ENCODE measurements around the gene RTBDN. TPM values are rescaled to one million over a fixed set of nuclear protein-coding genes. Genes with fewer than 3 reads are reported as not detected.
A peak's percentile ranks its signal among the peaks of the same experiment; 100 is the strongest.

RTBDN gene
- total RNA-seq, 2 experiments from 2014 or later = not detected

DNA sequence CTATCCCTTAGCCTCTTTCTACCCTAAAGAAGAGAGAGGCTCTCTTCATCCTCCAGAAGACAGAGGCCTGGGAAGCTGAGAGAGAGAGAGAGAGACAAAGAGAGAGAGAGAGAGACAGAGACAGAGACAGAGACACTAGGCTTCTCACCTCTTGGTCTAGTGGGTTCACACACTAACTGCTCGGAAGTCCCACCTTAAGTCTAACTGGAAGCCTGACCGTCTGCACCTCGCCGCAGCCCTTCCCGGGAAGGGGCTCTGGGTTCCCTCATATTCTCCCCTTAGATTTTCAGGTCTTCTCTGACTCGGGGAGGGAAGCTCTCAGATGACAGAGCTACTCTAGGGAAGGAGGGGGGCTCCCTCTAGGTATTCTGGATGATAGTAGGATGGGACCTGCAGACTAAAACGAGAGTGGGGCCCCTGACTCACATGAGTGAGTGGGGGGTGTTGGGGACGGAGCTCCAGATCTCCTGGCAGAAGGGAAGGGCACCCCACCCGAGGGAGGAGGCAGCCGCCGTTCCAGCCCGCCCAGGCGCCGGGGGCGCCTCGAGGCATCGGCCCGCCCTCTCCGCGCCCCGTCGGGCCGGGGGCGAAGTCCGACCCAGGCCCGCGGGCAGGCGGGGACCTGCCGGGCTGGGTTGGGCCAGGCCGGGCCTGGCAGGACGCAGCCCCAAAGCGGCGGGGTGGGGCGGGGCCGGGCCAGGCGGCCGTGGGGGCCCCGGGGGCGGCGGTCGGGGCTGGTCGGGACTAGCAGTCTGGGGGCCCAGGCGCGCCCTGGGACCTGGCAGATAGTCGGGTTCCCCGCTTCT is 45.1 kb downstream of the RTBDN start:
- no peak for DNase-seq
- H3K9me3 Mint-ChIP-seq (ENCODE audit: insufficient read depth) = no peaks in the 10 kb centered on the region
- POLR2A ChIA-PET = interaction anchor here (1.0 to 2.9 kb wide), 3 partner anchors 11 to 366 kb away, joined by 3 to 20 read pairs (median 3); no protein-coding TSS in a partner anchor
- no peaks in the 10 kb centered on the region for H3K27me3 Mint-ChIP-seq (ENCODE audit: low read depth)
- H3K4me3 Mint-ChIP-seq = peak overlapping the region; percentile 92
- H3K4me1 Mint-ChIP-seq (ENCODE audit: low read depth) = peaks cover 28% of the 10 kb centered on the region
- CTCF ChIA-PET = interaction anchor here (0.9 to 3.4 kb wide), 3 partner anchors 11 to 29 kb away, joined by 3 to 31 read pairs (median 5); no protein-coding TSS in a partner anchor
- H3K36me3 Mint-ChIP-seq (ENCODE audit: low read depth) = peaks cover 12% of the 10 kb centered on the region
- ATAC-seq = no peak
- peak overlapping the region; percentile 91 for H3K27ac Mint-ChIP-seq

DNA sequence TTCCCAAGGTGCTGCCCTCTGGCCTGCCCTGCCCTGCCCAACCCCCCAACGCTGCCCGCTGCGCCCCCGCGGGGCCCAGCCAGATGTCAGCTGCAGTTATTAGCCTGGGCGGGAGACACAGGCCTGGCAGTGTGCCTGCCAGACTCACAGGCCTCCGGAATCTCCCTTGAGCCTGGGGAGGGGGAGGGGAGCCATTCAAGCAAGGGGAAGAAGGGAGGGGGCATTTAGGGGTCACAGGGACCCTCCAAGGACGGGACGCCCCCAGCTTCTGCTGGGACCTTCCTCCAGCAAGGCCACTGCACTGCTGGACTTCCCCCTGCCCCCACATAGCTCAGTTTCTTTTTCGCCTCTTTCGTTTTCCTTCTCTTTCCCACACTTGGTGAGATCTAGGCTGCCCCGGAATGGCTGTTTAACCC is 45.7 kb downstream of the RTBDN start:
- H3K36me3 Mint-ChIP-seq (ENCODE audit: low read depth) = peaks cover 12% of the 10 kb centered on the region
- ATAC-seq = no peak
- ChIA-PET CTCF (interaction anchor here (0.9 to 3.4 kb wide), 4 partner anchors 11 to 28 kb away, joined by 3 to 31 read pairs (median 4); no protein-coding TSS in a partner anchor), POLR2A (interaction anchor here (1.0 to 2.9 kb wide), 3 partner anchors 11 to 367 kb away, joined by 3 to 20 read pairs (median 3); no protein-coding TSS in a partner anchor)
- no peaks in the 10 kb centered on the region for H3K9me3 Mint-ChIP-seq (ENCODE audit: insufficient read depth)
- H3K27me3 Mint-ChIP-seq (ENCODE audit: low read depth) = no peaks in the 10 kb centered on the region
- peak overlapping the region; percentile 84 for H3K4me3 Mint-ChIP-seq
- H3K4me1 Mint-ChIP-seq (ENCODE audit: low read depth) = peaks cover 27% of the 10 kb centered on the region
- peak overlapping the region; percentile 91 for H3K27ac Mint-ChIP-seq
- no peak for DNase-seq

DNA sequence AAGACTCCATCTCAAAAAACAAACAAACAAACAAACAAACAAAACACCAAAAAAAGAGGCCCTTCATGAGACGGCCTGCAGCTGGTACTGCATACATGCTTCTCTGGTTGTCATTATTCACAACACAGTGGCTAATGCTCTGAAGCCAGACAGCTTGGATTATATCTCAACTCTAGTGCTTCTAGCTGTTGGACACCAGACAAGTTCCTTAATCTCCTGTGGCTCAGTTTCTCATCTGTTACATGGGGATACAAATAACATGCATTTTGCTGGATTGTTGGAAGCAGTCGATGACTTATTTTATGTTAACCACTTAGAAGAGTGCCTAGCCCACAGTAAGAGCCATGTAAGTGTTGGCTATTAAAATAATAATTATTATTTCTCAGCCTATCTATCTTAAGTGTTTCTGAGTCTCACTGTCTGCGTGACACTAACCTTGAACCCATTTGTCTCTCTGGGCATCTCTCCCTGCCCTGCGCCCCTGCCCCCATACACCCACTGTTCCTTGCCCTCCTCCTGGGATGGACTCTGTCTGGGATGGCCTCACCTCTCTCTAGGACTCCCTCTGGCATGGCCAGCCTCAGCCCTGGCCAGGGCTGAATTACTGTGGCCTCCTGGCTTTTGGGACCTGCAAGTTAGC is 46.2 kb downstream of the RTBDN start:
- ATAC-seq (no peak), DNase-seq (no peak)
- Mint-ChIP-seq H3K27me3 (ENCODE audit: low read depth) (no peaks in the 10 kb centered on the region), H3K36me3 (ENCODE audit: low read depth) (peaks cover 10% of the 10 kb centered on the region), H3K27ac (peak overlapping the region; percentile 91), H3K4me1 (ENCODE audit: low read depth) (peaks cover 31% of the 10 kb centered on the region), H3K4me3 (peak overlapping the region; percentile 84), H3K9me3 (ENCODE audit: insufficient read depth) (no peaks in the 10 kb centered on the region)
- ChIA-PET CTCF (interaction anchor here (1.0 to 3.4 kb wide), 4 partner anchors 8 to 22 kb away, joined by 3 to 31 read pairs (median 6); no protein-coding TSS in a partner anchor), POLR2A (interaction anchor here (1.0 to 2.9 kb wide), 2 partner anchors 10 to 367 kb away, joined by 3 to 20 read pairs; no protein-coding TSS in a partner anchor)

DNA sequence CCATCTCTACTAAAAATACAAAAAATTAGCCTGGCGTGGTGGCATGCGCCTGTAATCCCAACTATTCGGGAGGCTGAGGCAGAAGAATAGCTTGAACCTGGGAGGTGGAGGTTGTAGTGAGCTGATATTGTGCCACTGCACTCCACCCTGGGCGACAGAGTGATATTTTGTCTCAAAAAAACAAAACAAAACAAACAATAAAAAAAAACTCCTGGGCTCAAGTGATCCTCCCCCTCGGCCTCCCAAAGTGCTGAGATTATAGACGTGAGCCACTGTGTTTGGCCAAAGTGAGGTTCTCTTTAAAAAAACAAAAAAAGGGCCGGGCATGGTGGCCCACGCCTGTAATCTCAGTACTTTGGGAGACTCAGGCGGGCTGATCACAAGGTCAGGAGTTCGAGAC is 46.9 kb downstream of the RTBDN start:
- CTCF ChIA-PET = interaction anchor here (1.7 to 3.4 kb wide), 2 partner anchors 9 kb away, joined by 8 to 31 read pairs; no protein-coding TSS in a partner anchor
- H3K27me3 Mint-ChIP-seq (ENCODE audit: low read depth) = no peaks in the 10 kb centered on the region

DNA sequence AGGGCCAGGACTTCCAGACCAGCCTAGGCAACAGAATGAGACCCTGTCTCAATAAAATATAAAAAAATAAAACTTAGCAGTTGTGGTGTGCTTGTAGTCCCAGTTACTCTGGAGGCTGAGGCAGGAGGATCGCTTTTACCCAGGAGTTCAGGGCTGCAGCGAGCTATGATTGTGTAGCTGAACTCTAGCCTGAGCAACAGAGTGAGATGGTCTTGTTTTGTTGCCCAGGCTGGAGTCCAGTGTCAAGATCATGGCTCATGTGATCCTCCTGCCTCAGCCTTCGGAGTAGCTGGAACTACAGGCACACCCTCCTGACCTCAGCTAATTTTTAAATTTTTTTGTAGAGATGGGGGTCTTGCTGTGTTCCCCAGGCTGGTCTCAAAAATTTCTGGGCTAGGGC is 47.4 kb downstream of the RTBDN start:
- Mint-ChIP-seq H3K9me3 (ENCODE audit: insufficient read depth) (no peaks in the 10 kb centered on the region), H3K27me3 (ENCODE audit: low read depth) (no peaks in the 10 kb centered on the region), H3K27ac (peak overlapping the region; percentile 48), H3K4me3 (no peak overlapping the region), H3K4me1 (ENCODE audit: low read depth) (peaks cover 34% of the 10 kb centered on the region), H3K36me3 (ENCODE audit: low read depth) (peaks cover 3% of the 10 kb centered on the region)
- ChIA-PET POLR2A (interaction anchor here (2.9 kb wide), 1 partner anchor 9 kb away, joined by 20 read pairs; no protein-coding TSS in a partner anchor), CTCF (interaction anchor here (1.7 to 3.4 kb wide), 2 partner anchors 9 kb away, joined by 8 to 31 read pairs; no protein-coding TSS in a partner anchor)
- DNase-seq = no peak
- ATAC-seq = no peak

More for the DNA sequence above, 46.9 kb downstream of the RTBDN start:
- DNase-seq (no peak), ATAC-seq (no peak)
- H3K9me3 Mint-ChIP-seq (ENCODE audit: insufficient read depth) = no peaks in the 10 kb centered on the region
- no peak overlapping the region for H3K4me3 Mint-ChIP-seq
- peaks cover 31% of the 10 kb centered on the region for H3K4me1 Mint-ChIP-seq (ENCODE audit: low read depth)
- peaks cover 4% of the 10 kb centered on the region for H3K36me3 Mint-ChIP-seq (ENCODE audit: low read depth)
- H3K27ac Mint-ChIP-seq = no peak overlapping the region
- POLR2A ChIA-PET = interaction anchor here (2.9 kb wide), 1 partner anchor 9 kb away, joined by 20 read pairs; no protein-coding TSS in a partner anchor

DNA sequence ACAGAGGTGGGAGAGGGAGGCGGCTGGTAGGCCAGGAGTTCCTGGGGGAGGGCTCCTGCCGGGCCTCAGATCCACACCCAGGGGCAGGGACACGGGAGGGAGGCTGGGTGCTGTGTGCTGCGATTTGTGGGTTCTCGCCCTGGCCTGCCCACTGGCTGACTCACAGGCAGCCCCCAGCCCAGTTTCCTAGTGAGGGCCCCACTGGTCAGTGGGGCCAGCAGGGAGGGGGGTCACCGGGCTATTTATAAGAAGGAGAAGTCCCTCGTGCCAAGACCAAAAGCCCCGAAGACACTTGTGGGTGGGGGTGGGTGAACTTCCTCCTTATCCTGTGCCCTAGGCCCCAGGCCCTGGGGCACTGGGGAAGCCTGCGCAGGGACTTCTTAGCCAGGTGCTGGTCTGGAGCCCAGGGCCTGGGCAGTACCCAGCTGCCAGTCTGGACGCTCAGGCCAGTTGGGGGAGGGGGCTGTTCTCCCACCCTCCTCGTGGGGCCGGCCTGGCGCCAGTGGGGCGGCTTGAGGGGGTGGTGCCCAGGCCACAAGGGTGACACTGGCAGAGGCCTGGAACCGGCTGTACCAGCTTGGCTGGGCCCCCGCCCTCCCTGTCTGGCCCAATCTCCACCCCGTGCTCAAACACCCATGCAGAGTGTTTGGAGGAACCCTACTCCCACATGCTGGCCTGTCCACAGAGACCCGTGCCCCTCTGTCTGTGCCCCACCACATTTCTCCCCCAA is 48.1 kb downstream of the RTBDN start:
- Mint-ChIP-seq H3K4me1 (ENCODE audit: low read depth) (peaks cover 40% of the 10 kb centered on the region), H3K36me3 (ENCODE audit: low read depth) (no peaks in the 10 kb centered on the region), H3K27me3 (ENCODE audit: low read depth) (no peaks in the 10 kb centered on the region), H3K27ac (peak overlapping the region; percentile 48), H3K9me3 (ENCODE audit: insufficient read depth) (no peaks in the 10 kb centered on the region), H3K4me3 (no peak overlapping the region)
- DNase-seq (no peak), ATAC-seq (no peak)
- POLR2A ChIA-PET = interaction anchor here (0.7 to 1.1 kb wide), 3 partner anchors 9 to 105 kb away, joined by 3 to 4 read pairs (median 4); partner anchors contain the start of gene GCDH
- CTCF ChIA-PET = interaction anchor here (1.0 to 3.4 kb wide), 4 partner anchors 8 to 10 kb away, joined by 3 to 31 read pairs (median 8); no protein-coding TSS in a partner anchor

DNA sequence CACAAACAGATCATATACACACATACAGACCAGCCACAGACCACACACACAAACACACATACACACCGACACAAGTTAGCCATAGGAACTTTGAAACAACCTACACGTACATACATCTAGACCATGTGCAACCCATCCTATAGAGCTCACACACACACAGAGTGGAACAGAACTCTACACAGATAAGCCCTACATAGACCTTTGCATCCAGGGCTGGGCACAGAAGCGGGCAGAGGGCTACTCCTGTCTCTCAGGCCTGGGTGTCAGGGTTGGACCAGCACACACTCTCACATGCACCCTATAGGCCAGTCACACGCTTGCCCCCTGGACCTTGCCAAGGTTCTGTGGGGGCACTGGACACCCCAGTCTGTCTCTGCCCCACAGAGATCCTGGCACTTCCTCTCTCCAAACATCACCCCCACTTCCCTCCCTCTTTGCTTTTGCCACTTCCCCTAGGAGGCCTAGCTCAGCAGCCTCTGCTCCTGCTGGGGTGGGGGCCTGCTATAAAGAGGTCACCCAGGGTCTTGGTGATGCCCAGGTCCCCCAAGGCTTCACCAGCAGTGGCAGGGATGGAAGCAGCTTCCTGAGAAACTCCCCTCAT is 48.8 kb downstream of the RTBDN start:
- Mint-ChIP-seq H3K4me3 (no peak overlapping the region), H3K36me3 (ENCODE audit: low read depth) (no peaks in the 10 kb centered on the region), H3K27me3 (ENCODE audit: low read depth) (no peaks in the 10 kb centered on the region), H3K27ac (no peak overlapping the region), H3K4me1 (ENCODE audit: low read depth) (peaks cover 34% of the 10 kb centered on the region), H3K9me3 (ENCODE audit: insufficient read depth) (no peaks in the 10 kb centered on the region)
- ATAC-seq (no peak), DNase-seq (no peak)
- POLR2A ChIA-PET = interaction anchor here (0.7 to 1.1 kb wide), 4 partner anchors 8 to 152 kb away, joined by 3 to 4 read pairs (median 4); partner anchors contain the start of gene GCDH
- CTCF ChIA-PET = interaction anchor here (1.0 to 1.1 kb wide), 2 partner anchors 8 to 11 kb away, joined by 3 to 8 read pairs; no protein-coding TSS in a partner anchor

DNA sequence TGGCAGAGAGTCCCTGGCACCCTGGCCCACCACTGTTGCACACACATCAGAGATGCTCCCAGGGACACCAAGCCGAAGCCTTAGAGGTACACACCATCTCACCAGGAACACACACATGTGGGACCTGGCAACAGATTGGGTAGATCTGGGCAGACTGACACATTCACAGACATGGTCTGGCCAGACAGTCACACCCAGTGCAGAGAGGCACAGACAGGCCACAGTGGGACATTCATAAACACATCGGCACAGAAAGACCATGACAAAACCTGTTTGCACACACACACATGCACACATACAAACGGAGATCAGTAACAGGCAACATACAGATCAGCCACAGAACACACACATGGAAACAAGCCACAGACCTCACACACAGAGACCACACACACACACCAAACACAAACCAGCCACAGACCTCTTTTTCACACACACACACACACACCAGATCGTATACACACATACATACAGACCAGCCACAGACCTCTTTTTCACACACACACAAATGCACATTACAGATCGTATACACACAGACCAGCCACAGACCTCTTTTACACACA is 49.4 kb downstream of the RTBDN start:
- H3K27ac Mint-ChIP-seq = no peak overlapping the region
- CTCF ChIA-PET = interaction anchor here (1.1 kb wide), 1 partner anchor 8 kb away, joined by 8 read pairs; no protein-coding TSS in a partner anchor
- POLR2A ChIA-PET = interaction anchor here (0.7 kb wide), 1 partner anchor 153 kb away, joined by 3 read pairs; no protein-coding TSS in a partner anchor
- peaks cover 33% of the 10 kb centered on the region for H3K4me1 Mint-ChIP-seq (ENCODE audit: low read depth)
- no peaks in the 10 kb centered on the region for H3K9me3 Mint-ChIP-seq (ENCODE audit: insufficient read depth)
- no peaks in the 10 kb centered on the region for H3K36me3 Mint-ChIP-seq (ENCODE audit: low read depth)
- DNase-seq (peak; percentile 56), ATAC-seq (peak; percentile 4)
- no peak overlapping the region for H3K4me3 Mint-ChIP-seq
- no peaks in the 10 kb centered on the region for H3K27me3 Mint-ChIP-seq (ENCODE audit: low read depth)

DNA sequence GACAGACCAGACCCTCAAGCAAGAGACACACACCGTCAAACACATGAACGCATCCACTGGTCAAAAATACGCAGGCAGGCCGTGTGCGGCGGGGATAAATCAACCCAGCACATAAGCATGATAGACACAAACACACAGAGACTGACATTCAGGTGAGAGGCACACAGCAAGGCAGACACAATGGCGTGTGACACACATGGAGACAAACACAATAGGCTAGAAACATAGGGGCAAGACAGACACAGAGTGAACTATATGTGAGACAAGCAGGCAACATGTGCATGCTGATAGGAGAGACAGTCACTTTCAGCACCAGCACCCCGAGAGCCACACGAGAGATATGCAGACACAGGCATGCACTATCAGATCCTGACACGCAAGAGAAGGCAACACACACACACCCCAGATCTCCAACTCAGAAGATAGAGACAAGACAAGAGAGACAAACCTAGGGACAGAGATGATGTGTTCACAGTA is 49.9 kb downstream of the RTBDN start:
- CTCF ChIA-PET = no interaction called here
- no peak overlapping the region for H3K4me3 Mint-ChIP-seq
- POLR2A ChIA-PET = no interaction called here
- H3K9me3 Mint-ChIP-seq (ENCODE audit: insufficient read depth) = no peaks in the 10 kb centered on the region
- no peaks in the 10 kb centered on the region for H3K27me3 Mint-ChIP-seq (ENCODE audit: low read depth)
- H3K36me3 Mint-ChIP-seq (ENCODE audit: low read depth) = no peaks in the 10 kb centered on the region
- DNase-seq = peak; percentile 44
- peaks cover 38% of the 10 kb centered on the region for H3K4me1 Mint-ChIP-seq (ENCODE audit: low read depth)
- no peak overlapping the region for H3K27ac Mint-ChIP-seq
- ATAC-seq = peak; percentile 14

DNA sequence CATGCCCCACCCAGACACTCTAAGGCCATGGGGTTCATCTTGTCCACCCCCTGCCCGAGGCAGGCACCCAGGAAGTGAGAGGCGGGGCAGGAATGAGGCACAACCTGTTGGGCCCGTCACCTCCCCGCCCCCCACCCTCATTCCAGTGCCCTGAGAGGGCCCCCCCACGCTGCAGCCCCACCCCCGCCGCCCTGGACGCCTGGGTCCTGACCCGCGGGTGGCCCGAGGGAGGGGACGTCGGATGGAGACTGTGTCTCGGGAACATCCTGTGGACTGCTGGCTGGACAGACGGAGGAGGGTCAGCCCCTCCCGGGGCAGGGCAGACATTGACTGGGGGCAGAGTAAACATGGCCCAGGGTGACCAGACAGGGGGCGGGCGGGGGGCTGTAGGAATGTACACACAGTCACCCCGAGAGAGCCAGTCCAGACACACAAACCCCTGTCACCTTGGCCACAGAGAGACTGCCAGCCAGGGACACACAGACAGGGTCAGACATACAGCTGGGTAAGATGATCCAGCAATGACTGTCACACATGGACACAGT is 50.5 kb downstream of the RTBDN start:
- no peak for DNase-seq
- H3K9me3 Mint-ChIP-seq (ENCODE audit: insufficient read depth) = no peaks in the 10 kb centered on the region
- peak overlapping the region; percentile 82 for H3K27ac Mint-ChIP-seq

More for the DNA sequence above, 50.5 kb downstream of the RTBDN start:
- Mint-ChIP-seq H3K36me3 (ENCODE audit: low read depth) (no peaks in the 10 kb centered on the region), H3K4me3 (peak overlapping the region; percentile 47), H3K27me3 (ENCODE audit: low read depth) (no peaks in the 10 kb centered on the region), H3K4me1 (ENCODE audit: low read depth) (peaks cover 38% of the 10 kb centered on the region)
- ATAC-seq = no peak
- CTCF ChIA-PET = interaction anchor here (1.8 kb wide), 1 partner anchor 11 kb away, joined by 17 read pairs; no protein-coding TSS in a partner anchor
- POLR2A ChIA-PET = interaction anchor here (15.2 kb wide), 1 partner anchor 10 kb away, joined by 380 read pairs; the partner anchor contains the start of gene JUNB
